DND-41 (cell line): Measurements from ENCODE around the gene GZMM.

Source experiments
- EZH2 ChIP-seq: IDR thresholded peaks from 3 replicates; pipeline ENCODE4 v1.6.1; 2012; ENCODE audit warnings: borderline replicate concordance, low read depth, mild to moderate bottlenecking, moderate library complexity, low read length, inconsistent platforms; ENCODE audit not compliant: severe bottlenecking
- TF ChIP-seq, protein P1 (sequence below): IDR thresholded peaks from 2 replicates; pipeline ENCODE4 v1.5.1; 2012; ENCODE audit warnings: borderline replicate concordance, low read length, moderate library complexity, mild to moderate bottlenecking; ENCODE audit not compliant: poor library complexity, severe bottlenecking; ENCODE audit errors: extremely low read depth

DNA sequence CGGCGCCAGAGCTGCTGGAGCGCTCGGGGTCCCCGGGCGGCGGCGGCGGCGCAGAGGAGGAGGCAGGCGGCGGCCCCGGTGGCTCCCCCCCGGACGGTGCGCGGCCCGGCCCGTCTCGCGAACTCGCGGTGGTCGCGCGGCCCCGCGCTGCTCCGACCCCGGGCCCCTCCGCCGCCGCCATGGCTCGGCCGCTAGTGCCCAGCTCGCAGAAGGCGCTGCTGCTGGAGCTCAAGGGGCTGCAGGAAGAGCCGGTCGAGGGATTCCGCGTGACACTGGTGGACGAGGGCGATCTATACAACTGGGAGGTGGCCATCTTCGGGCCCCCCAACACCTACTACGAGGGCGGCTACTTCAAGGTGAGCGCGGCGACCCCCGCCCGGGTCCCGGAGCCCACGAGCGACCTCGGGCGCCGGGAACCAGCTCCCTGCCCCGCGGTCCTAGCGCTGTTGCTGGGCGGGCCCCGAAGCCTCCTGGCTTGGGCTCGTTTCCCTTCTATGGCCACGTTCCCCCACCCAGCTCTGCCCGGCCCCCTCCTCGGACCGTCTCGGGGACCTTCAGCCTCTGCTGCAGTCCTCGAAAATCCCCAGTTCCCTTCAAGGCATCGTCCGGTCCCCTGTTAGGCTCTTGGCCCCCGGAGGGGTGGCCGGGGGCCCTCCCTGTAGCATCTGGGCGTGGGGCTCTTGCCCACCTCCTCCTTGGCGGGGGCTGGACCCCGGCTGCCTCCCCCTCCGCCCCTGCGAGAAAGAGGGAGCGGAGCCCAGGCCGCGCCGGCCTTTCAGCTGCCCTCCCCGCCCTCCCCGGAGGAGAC is 11.9 kb upstream of the GZMM start, which contains the start of gene CDC34:
- TF ChIP-seq, protein P1, sequence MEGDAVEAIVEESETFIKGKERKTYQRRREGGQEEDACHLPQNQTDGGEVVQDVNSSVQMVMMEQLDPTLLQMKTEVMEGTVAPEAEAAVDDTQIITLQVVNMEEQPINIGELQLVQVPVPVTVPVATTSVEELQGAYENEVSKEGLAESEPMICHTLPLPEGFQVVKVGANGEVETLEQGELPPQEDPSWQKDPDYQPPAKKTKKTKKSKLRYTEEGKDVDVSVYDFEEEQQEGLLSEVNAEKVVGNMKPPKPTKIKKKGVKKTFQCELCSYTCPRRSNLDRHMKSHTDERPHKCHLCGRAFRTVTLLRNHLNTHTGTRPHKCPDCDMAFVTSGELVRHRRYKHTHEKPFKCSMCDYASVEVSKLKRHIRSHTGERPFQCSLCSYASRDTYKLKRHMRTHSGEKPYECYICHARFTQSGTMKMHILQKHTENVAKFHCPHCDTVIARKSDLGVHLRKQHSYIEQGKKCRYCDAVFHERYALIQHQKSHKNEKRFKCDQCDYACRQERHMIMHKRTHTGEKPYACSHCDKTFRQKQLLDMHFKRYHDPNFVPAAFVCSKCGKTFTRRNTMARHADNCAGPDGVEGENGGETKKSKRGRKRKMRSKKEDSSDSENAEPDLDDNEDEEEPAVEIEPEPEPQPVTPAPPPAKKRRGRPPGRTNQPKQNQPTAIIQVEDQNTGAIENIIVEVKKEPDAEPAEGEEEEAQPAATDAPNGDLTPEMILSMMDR: no peak
- no peak for TF ChIP-seq EZH2
